Endometrial microvascular endothelial cells (primary cell): ENCODE measurements around the gene ZNF23. TPM values are rescaled to one million over a fixed set of nuclear protein-coding genes. Genes with fewer than 3 reads are reported as not detected.

Source experiments
- in situ Hi-C: cut with HindIII; loops from 2 replicates; pipeline ENCODE4 v1.10.0; 2017; ENCODE audit warnings: low sequenced_read_pairs, low pct_unique_long_range_greater_than_20kb; ENCODE audit errors: inconsistent ontology term
- total RNA-seq: library from RNA; depleted of rRNA; stranded (reverse); fragments of >200 nt; gene quantifications from one replicate; pipeline ENCODE4 v1.2.3, GENCODE V29; 2015; ENCODE audit errors: inconsistent ontology term

ZNF23 gene
- total RNA-seq, 1 donor from 2014 or later = 17.1 TPM

DNA sequence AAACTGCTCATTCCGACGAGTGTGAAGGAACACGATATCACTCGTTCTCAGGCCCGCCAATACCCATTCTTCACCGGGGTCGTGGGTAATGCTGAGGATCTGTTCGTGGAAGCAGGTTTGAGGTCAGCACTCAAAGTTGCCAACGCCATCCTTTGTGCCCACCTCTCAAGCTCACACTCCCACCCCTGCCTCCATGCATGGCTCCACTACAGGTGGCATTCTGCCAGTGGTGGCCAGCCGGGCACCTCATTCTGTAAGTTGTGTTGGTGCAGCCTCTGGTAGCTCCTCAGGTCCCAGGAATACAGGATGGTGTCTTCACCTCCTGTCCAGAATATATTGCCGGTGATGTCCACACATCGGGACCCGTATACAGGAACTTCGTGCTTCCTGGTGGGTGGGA, 30.9 kb downstream of the ZNF23 start:
- in situ Hi-C loops = no loop called here

DNA sequence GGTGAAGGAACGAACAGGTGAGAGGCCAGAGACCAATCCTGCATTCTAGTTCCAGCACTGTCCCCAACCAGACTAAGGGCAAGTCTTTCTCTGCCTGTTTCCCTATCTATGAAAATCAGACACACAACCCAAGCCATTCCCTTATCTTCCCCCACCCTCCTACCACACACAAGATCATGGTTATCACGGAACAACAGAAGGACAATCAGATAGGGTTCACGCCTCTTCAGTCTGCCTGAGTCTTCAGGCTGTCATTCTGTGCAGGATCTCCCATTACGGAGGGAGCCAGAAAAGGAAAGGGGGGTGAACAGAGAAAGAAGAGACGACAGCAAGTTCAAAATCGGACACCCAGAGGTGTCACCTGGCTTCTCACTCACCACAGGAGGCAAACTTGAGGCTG, 31.3 kb downstream of the ZNF23 start:
- in situ Hi-C loops = no loop called here

DNA sequence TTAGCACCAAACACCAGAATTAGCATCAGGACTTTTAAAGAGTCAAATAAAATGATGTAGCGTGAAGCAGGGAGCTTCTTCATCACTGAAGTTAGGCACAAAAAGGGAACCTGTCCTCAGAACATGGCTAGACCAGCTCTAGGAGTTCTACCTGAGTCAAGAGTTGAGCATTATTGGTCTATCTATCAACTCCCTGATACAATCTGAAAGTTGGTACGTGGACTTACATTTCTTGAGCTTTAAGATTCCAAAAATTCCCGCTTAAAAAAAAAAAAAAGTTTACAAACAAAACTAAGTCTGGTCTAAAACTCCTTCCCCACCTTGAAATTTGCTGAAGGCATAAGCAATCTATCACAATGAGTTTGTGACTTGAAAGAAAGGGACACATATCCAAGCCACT, 32.5 kb downstream of the ZNF23 start:
- in situ Hi-C loops = no loop called here

DNA sequence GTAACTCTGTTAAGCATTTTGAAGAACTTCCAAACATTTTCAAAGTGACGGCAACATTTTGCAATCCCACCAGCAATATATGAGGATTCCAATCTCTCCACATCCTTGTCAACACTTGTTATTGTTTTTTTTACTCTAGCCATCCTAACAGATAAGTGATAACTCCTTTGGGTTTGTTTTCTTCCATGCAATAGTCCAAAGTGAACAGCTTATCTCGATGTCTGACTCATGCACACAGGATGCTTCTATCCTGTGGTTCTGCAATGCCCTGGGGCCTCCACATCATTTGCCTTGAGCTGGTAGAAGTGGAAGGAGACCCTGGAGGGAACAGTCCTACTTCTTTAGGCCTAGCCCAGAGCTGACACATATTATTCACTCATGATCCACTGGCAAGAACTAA, 33.2 kb downstream of the ZNF23 start:
- in situ Hi-C loops = no loop called here

DNA sequence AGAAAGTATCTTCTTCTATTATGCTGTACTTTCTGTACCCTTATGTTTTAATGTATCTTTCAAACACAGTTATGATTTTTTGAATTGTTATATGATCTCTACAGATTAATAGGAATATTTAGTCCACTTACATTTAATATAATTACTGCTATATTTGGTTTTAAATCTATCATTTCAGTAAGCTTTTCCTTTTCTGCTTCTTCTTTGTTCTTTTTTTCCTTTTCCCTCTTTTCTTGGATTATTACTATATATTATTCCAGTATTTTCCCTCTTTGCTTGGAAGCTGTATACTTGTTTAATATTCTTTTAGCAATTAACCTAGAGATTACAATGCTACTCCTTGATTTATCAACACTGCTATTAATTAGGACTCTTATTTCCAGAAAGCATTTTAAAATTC, 33.7 kb downstream of the ZNF23 start:
- in situ Hi-C loops = no loop called here

DNA sequence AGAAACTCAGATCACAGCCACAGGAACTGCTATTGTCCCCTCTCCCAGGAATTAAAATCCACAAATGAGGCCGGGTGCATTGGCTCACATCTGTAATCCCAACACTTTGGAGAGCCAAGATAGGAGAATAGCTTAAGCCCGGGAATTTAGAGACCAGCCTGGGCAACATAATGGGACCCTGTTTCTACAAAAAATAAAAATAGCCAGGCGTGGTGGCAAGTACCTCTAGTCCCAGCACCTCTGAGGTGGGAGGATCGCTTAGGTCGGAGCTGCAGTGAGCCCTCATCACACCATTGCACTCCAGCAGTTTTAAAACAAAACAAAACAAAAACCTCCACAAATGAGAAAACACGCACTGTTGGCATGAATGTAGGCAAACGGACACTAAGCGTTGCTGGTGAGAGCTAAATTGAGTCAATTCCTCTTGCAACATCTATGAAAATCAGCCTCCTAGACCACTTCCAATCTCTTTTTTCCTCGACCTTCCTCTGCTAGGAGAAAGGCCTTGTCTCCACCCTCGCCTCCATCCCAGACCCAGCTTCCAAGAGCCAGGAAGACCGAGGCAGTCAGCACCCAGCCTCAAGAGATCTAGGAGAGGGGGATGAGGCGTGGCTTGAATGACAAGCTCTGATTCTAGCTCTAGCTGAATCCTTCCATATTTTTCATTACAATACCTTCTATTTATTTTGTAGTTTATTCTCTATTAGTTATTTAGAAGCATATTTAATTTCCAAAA, 35.0 kb downstream of the ZNF23 start:
- in situ Hi-C loops = no loop called here

DNA sequence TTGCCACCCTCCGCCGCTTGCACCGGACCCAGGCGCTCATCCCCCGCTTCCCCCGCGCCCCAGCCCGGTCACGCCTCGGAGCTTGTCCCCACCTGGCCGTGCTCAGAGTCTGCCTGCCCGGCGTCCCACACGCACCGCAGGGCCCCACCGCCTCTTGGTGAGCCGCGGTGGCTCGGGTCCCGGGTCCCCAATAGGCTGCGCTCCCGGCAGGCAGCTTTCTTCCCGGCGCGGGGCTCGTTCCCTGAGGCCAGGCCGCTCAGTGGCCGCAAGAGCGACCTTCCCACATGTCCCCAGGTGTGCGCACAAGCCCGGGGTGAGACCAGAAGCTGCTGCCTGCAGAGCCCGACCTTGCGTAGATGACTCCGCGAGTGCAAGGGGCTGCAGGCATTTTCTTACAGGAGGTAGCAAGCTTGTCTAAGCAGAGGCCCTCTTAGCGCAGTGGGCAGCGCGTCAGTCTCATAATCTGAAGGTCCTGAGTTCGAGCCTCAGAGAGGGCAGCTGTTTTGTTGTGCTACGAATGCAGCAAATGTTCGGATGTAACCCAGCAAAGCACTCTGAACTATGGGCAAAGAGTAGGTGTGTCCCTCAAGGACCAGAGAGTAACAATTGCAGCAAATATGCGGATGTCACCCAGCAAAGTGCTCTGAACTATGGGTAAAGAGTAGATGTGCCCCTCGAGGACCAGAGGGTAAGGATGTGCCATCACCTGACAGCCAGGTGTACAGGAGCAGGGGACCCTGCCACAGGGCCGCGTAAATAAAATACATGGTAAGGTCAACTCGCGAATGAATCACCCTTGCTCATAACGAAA, 35.8 kb downstream of the ZNF23 start:
- in situ Hi-C loops = no loop called here

DNA sequence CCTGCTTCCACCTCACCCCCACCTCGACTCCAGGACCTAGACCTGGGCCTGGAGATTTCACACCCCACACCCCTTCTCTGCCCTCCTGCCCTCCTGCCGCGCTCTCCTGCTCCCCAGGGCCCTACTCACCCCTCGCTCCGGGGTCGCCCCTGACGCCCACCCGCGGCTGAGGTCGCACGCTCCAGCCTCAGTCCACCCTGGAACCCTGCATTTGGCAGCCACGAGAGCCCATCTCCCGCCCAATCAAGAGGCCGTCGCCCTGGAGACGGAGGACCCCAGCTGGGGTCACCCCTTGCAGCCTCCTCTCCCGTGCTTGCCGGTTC, 36.3 kb downstream of the ZNF23 start:
- in situ Hi-C loops = no loop called here

DNA sequence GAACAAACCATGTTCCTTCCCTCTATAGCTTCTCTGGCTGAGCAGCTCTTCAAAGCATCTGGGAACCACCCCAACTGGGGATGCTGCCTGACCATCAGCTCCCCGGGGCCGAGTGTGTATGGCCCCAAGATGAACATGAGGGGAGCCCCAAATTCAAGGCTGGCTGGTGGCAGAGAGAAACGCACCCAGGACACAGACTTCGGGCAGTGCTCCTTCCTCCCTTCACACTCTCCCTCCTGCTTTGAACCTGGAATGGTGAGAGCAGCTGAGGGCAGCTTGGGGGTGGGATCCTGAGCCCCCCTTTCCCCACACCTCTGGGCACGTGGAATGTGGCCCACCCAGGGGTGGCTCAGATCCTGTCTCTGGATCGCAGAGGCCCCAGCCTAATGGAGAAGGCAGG, 37.4 kb downstream of the ZNF23 start:
- in situ Hi-C loops = no loop called here

DNA sequence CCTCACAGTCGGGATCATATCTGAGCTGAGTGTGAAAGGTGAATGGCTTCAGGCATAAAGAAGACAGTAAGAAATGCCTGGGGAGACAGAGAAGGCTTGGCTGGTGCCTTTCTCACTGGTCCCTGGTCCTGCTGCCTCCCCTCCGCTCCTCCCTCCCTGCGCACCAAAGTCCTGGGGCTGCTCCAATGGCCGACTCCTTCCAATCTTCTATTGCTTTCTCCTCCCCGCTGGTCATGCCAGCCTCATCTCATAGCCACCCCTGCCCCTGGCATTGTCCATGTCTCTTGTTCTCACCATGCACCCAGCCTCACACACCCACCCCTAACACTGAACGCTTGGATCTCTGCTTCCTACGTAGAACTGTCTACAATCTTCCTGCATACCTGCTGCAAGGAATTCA, 38.2 kb downstream of the ZNF23 start:
- in situ Hi-C loops = no loop called here

DNA sequence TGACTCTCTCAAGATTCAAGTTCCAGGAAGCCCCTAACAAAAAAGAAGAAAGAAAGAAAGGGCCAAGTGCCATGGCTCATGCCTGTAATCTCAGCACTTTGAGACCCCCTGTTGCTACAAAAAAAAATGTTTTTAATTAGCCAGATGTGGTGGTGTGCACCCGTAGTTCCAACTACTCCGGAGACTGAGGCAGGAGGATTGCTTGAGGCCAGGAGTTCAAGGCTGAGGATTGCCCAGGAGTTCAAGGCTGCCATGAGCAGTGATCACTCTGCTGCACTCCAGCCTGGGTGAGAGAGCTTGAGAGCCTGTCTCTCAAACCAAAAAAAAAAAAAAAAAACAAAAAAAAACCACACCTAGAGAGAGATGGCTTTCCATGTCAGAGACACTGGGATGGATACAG, 39.0 kb downstream of the ZNF23 start:
- in situ Hi-C loops = no loop called here

DNA sequence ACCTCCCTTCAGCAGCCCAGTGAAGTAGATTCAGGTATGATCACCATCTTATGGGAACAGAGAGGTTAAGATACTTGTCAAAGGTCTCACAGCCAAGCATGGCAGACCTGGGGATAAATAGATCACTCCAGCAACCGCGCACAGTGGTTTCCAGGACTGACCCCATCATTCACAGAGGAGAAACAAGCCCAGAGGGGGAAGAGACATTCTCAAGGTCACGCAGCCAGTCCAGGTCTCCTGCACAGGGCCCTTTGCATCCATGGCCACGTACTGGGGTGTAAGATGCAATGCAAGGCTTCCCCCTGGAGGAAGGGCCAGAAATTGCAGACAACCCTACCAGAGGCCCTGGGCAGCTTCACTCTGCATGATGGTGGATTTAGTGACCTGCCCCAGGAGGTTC, 40.1 kb downstream of the ZNF23 start:
- in situ Hi-C loops = no loop called here

DNA sequence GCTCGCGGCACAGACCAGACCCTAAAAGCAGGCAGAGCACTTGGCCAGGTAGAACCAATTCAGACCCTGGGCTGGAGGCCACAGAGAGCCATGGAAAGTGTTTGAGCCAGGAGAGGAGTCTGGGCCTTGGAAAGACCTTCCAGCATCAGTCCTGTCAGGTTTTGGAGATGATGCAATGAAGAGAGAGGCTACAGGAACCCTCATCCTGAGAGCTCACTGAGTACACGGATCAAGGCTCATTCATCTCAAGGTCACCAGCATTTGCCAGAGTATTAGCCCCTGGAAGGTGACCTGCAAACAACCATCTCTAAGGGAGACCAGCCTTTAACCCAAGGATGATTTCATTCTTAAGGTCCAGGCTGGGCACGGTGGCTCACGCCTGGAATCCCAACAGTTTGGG, 48.0 kb downstream of the ZNF23 start:
- in situ Hi-C loops = no loop called here

DNA sequence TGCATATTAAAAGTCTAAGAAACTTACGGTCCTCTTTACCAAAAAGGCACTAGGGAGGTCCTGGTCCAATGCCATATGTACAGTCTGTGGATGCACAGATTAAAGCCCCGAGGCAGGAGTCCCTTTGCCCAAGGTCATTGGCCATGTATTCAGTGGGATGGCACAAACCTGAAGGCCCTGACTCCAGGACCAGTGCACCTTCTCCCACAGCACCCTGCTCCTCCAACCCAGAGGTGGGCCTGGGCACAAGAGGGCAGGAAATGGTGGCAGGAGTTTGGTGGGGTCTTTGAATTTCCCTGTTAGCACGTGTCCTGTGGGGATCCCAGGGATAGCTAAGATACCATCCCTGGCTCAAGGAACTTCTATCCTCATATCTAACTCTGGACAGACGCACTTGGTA, 48.7 kb downstream of the ZNF23 start:
- in situ Hi-C loops = no loop called here

DNA sequence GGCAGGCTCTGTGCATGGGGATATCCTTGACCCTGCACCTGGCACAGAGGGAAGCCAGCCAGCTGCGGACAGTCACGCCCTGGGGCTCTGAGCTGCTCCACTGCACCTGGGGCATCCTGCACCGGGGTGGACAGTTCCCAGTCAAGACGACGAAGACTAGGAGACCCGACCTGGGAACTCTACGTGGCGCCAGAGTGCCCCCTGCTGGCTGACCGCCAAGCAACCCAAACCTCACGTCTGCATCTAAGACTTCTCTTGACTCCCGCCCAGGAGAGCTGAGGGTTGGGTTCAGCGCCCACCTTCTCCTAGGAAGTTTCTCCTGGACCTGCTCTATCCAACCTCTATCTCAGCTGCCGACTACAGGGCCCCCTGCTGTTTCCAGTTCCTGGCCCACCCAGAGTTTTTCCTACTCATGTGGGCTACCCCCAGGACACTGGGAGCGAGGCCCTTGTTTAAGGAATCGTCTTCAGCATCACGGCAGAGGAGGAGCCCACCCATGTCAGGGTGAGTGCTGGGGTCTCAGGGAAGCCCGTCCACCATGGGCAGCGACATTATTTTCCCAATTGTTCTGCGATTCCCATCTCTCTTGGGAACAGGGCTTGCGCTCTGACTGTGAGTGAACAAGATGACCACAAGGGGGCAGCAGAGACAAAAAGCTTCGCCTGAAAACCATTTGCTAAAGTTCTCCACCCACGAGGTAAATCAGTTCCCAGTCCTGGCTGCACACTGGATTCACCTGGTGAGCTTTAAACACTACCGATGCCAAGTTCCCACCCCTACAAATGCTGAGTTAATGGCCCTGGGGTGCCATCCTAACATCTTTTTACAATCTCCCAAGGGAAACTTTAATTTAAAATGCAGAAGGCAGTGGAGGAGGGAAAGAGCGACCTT, 49.5 kb downstream of the ZNF23 start:
- in situ Hi-C loops = no loop called here

DNA sequence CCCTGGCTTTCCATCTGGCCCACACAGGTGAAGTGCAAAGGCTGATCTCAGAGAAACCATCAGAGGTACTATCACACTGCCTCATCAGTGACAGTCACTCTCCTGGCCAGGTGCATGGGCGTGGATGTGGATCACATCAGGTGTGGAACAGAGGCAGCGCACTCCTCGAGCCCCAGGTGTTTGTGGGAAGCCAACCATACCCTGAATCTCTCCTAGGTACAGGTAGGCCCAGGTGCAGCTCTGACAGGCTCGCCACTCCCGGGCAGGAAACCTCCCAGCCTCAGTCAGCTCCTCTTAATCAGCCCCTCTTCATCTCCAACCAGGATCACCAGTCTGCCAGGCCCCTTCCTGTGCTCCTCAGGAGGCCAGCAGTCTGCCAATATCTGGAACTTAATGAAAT, 51.9 kb downstream of the ZNF23 start:
- in situ Hi-C loops = no loop called here

DNA sequence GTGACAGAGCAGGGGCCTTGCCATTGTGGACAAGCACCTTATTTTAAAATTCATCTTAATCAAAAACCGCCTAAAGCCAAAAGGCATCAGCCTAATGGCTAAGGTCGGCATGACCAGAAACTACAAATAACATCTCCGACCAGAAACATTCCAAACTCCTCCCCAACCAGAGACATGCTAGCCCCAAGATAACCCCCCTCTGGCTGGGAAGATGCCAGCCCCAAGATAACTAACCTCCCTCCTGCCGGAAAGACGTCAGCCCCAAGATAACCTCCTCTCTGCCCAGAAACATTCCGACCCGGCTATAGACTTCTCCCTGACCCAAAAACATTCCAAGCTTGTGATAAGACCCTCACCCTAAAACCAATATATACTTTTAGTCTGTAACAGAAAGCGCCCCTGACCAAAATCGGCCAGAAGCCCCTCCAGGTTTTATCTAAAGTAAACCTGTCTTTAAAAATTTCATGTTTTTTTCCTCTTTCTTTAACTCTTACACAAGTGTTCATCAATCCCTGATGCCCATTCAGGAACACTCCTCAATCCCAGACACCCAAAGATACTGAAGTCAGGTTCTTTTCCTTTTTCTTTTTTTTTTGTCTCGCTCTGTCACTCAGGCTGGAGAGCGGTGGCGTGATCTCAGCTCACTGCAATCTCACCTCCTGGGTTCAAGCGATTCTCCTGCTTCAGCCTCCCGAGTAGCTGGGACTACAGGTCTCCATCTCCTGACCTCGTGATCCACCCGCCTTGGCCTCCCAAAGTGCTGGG, 52.9 kb downstream of the ZNF23 start:
- in situ Hi-C loops = no loop called here

DNA sequence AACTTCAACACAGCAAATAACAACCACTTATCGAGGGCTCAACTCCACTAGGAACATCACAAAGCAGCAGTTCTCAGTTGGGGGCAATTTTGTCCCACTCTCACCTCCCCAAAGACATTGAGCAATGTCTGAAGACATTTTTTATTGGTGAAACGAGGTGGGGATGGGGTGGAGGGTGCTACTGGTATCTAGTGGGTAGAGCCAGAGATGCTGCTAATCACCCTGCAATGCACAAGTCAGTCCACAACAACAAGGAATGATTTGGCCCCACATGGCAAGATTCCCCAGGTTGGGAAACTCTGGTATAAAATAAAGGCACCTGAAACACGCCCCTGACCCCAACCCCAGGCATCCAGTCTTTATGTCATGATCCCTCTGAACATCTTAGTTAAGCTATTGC, 53.5 kb downstream of the ZNF23 start:
- in situ Hi-C loops = no loop called here

DNA sequence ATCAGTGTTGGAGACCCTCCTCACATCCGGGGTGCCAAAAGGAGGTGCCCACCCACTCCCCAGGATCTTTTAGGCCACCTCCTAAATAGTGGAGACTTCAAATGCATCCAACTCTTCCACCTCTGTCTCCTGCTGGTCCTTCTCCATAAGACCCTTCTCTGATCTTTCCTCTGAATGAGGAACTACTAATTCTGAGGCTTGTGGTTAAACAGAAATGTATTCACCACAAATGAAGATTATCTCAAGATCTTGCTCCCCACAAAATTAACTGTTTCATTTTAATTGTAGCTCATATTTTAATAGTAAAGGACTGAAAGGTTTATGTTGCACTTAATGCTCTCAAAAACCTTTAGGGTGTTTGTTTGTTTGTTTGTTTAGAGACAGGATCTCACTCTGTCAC, 54.3 kb downstream of the ZNF23 start:
- in situ Hi-C loops = no loop called here
